ENCODE results near the gene SLC12A7. TPM values are rescaled to one million over a fixed set of nuclear protein-coding genes. Genes with fewer than 3 reads are reported as not detected.
"Not testable (repeated sequence)": the region's sequence is repeated elsewhere in the genome, so short reads cannot be mapped to it uniquely, and the experiment has no call there.

The SLC12A7 gene
- total RNA-seq, 2 experiments from 2014 or later: 12.6 to 13.6 TPM

- Mint-ChIP-seq H3K4me1 (ENCODE audit: low read depth) (peaks cover 57% of the 10 kb centered on the region), H3K27ac (no peak overlapping the region), H3K27me3 (ENCODE audit: low read depth) (no peaks in the 10 kb centered on the region), H3K9me3 (no peaks in the 10 kb centered on the region), H3K36me3 (ENCODE audit: low read depth) (no peaks in the 10 kb centered on the region), H3K4me3 (no peak overlapping the region)
- CTCF ChIA-PET: no interaction called here
- intact Hi-C loops (cut with micrococcal nuclease): loop anchor here (10.0 kb wide), 1 partner anchor 627 kb away; no protein-coding TSS in a partner anchor
- no peak for DNase-seq
Measured at GRCh38 chr5:1101961-1102713, 9.7 kb downstream of the SLC12A7 start.

DNA sequence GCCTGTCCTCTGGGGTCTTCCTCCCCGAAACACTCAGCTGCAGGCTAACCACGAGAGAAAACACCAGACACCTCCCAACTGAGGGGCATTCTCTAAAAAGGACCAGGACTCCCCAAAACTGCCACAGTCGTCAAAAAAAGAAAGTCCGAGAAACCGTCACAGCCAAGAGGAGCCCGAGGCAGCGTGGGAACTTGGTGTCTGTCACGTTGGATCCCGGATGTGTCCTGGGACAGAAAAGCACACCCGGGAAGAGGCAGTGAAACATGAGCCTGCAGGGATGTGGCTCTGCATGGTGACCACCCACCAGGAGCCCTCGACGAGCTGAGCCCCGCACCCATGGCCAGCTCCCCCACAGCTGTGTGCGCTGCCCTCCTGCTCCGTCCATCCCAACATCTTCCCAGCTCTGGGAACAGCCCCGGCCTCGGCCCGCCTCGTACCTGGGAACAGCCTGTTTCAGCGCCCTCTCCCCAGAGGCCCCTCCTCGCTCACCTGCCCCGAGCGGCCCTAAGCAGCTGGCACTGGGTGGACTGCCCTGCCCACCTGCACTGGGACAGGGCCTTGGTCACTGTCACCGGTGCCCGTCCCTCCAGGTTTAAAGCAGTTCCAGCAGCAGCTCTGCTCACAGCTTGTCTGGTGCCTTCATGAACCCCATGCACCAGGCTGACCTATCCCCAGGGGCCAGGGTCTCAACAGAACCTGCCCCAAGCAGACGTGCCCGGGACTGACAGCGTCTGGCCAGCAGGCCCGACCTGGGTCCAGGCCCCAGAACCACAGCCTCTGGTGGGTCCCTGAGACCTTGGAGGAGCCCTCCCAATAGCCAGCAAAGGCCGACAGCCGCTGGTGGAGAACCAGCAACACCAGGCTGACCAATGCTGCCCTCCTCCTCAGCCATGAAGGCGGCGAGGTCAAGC lies 10.9 kb downstream of the SLC12A7 start:
- H3K27ac Mint-ChIP-seq: no peak overlapping the region
- no peak for DNase-seq
- no peak overlapping the region for H3K4me3 Mint-ChIP-seq
- H3K27me3 Mint-ChIP-seq (ENCODE audit: low read depth): no peaks in the 10 kb centered on the region
- no peaks in the 10 kb centered on the region for H3K9me3 Mint-ChIP-seq
- peaks cover 48% of the 10 kb centered on the region for H3K4me1 Mint-ChIP-seq (ENCODE audit: low read depth)
- H3K36me3 Mint-ChIP-seq (ENCODE audit: low read depth): no peaks in the 10 kb centered on the region
- intact Hi-C loops (cut with micrococcal nuclease): loop anchor here (10.0 kb wide), 1 partner anchor 626 kb away; no protein-coding TSS in a partner anchor
- CTCF ChIA-PET: interaction anchor here (0.7 kb wide), 1 partner anchor 177 kb away, joined by 3 read pairs; no protein-coding TSS in a partner anchor

- Mint-ChIP-seq H3K4me1 (ENCODE audit: low read depth) (peaks cover 39% of the 10 kb centered on the region), H3K27me3 (ENCODE audit: low read depth) (no peaks in the 10 kb centered on the region), H3K4me3 (no peak overlapping the region), H3K27ac (no peak overlapping the region), H3K9me3 (no peaks in the 10 kb centered on the region), H3K36me3 (ENCODE audit: low read depth) (no peaks in the 10 kb centered on the region)
- intact Hi-C loops (cut with micrococcal nuclease): loop anchor here (10.0 kb wide), 1 partner anchor 625 kb away; no protein-coding TSS in a partner anchor
- DNase-seq: no peak
- CTCF ChIA-PET: no interaction called here
Measured at GRCh38 chr5:1099926-1100663, 11.8 kb downstream of the SLC12A7 start.

GRCh38 chr5:1098986-1099597 lies 12.8 kb downstream of the SLC12A7 start:
- H3K27me3 Mint-ChIP-seq (ENCODE audit: low read depth): no peaks in the 10 kb centered on the region
- H3K4me1 Mint-ChIP-seq (ENCODE audit: low read depth): peaks cover 29% of the 10 kb centered on the region
- no peak for DNase-seq
- intact Hi-C loops (cut with micrococcal nuclease): no loop called here
- no peak overlapping the region for H3K4me3 Mint-ChIP-seq
- no peak overlapping the region for H3K27ac Mint-ChIP-seq
- H3K9me3 Mint-ChIP-seq: no peaks in the 10 kb centered on the region
- CTCF ChIA-PET: no interaction called here
- no peaks in the 10 kb centered on the region for H3K36me3 Mint-ChIP-seq (ENCODE audit: low read depth)

DNA sequence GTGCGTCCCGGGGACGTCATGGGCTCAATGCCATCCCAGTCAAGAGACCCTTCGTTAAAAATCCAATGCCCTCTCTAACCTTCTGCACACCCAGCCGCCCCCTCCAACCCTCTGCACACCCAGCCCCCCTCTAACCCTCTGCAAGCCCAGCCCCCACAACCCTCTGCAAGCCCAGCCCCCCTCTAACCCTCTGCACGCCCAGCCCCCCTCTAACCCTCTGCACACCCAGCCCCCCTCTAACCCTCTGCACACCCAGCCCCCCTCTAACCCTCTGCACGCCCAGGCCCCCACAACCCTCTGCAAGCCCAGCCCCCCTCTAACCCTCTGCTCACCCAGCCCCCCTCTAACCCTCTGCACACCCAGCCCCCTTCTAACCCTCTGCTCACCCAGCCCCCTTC lies 13.9 kb downstream of the SLC12A7 start:
- H3K9me3 Mint-ChIP-seq; H3K27me3 Mint-ChIP-seq (ENCODE audit: low read depth); H3K27ac Mint-ChIP-seq; H3K36me3 Mint-ChIP-seq (ENCODE audit: low read depth); CTCF ChIA-PET; DNase-seq; H3K4me3 Mint-ChIP-seq; intact Hi-C loops (cut with micrococcal nuclease): not testable (repeated sequence)
- H3K4me1 Mint-ChIP-seq (ENCODE audit: low read depth): peaks cover 20% of the 10 kb centered on the region

GRCh38 chr5:1097381-1097987 lies 14.4 kb downstream of the SLC12A7 start:
- CTCF ChIA-PET: no interaction called here
- Mint-ChIP-seq H3K4me1 (ENCODE audit: low read depth) (peaks cover 20% of the 10 kb centered on the region), H3K9me3 (no peaks in the 10 kb centered on the region), H3K27me3 (ENCODE audit: low read depth) (no peaks in the 10 kb centered on the region), H3K36me3 (ENCODE audit: low read depth) (no peaks in the 10 kb centered on the region), H3K4me3 (no peak overlapping the region), H3K27ac (no peak overlapping the region)
- DNase-seq: no peak
- intact Hi-C loops (cut with micrococcal nuclease): no loop called here

DNA sequence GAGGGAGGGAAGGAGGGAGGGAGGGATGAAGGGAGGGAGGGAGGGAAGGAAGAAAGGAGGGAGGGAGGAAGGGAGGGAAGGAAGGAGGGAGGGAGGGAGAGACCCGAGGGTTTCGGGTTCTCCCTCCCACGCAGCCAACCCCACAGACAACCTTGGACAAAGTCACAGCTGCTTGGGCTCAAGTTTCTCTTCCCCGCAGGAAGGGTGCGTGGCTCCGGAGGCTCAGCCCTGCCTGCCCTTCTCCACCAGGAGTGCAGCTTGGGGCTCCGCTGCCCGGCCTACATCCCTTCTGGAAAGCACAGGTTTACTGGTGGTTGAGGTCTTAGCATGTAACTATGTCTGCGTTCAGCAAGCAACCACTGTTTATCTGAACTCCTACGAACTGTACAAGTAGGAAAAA lies 15.0 kb downstream of the SLC12A7 start:
- Mint-ChIP-seq H3K27me3 (ENCODE audit: low read depth) (no peaks in the 10 kb centered on the region), H3K36me3 (ENCODE audit: low read depth) (no peaks in the 10 kb centered on the region), H3K9me3 (no peaks in the 10 kb centered on the region), H3K27ac (no peak overlapping the region), H3K4me1 (ENCODE audit: low read depth) (peaks cover 18% of the 10 kb centered on the region), H3K4me3 (no peak overlapping the region)
- intact Hi-C loops (cut with micrococcal nuclease): no loop called here
- CTCF ChIA-PET: no interaction called here
- DNase-seq: no peak

DNA sequence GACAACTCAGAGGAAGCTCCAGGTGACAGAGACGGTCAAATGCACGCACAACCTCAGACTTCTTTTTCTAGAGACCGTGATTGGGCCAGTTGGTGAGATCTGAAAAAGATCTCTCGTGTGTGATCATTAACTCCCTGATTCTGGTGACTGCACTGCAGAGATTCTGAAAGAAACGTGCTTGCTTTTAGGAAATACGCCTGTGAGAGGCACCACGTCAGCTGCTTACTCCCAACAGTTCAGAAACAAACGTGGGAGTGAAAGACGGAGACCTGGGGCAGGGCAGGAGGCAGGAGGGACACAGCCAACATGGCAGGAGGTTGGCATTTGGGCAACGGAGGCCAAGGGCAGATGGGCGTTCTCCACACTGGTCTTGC lies 15.9 kb downstream of the SLC12A7 start:
- no peak for DNase-seq

GRCh38 chr5:1095302-1095989 lies 16.4 kb downstream of the SLC12A7 start:
- Mint-ChIP-seq H3K27ac (no peak overlapping the region), H3K4me1 (ENCODE audit: low read depth) (peaks cover 14% of the 10 kb centered on the region), H3K9me3 (no peaks in the 10 kb centered on the region), H3K4me3 (no peak overlapping the region), H3K36me3 (ENCODE audit: low read depth) (no peaks in the 10 kb centered on the region), H3K27me3 (ENCODE audit: low read depth) (no peaks in the 10 kb centered on the region)
- intact Hi-C loops (cut with micrococcal nuclease): no loop called here
- CTCF ChIA-PET: no interaction called here
- no peak for DNase-seq

More for the DNA sequence above, 15.9 kb downstream of the SLC12A7 start:
- intact Hi-C loops (cut with micrococcal nuclease): no loop called here
- Mint-ChIP-seq H3K27me3 (ENCODE audit: low read depth) (no peaks in the 10 kb centered on the region), H3K4me3 (no peak overlapping the region), H3K4me1 (ENCODE audit: low read depth) (peaks cover 15% of the 10 kb centered on the region), H3K36me3 (ENCODE audit: low read depth) (no peaks in the 10 kb centered on the region), H3K9me3 (no peaks in the 10 kb centered on the region), H3K27ac (peak overlapping the region; percentile 31)
- CTCF ChIA-PET: no interaction called here

DNA sequence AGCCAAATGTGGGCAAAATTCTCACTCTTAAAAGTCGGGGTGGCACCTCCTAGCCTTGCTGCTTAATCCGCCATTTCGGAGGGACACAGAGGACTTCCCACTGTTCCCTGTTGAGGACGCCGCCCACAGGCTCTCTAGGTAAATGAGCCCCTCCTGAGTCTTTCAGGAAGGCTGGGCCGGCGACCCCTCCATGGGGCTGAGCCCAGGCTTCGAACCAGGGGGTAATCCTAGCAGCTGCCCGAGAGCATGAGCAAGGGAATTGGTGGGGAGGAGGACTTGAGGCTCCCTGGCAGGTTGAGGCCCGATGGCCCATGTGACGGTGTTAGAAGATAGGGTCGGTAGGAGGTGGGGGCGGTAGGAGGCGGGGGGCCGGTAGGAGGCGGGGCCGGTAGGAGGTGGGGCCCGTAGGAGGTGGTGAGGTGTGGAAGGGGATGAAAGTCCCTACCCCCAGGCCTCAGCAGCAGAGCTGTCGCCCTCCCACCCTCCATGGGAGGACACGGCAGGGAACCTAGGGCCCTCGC lies 17.1 kb downstream of the SLC12A7 start:
- H3K27me3 Mint-ChIP-seq (ENCODE audit: low read depth): no peaks in the 10 kb centered on the region
- H3K36me3 Mint-ChIP-seq (ENCODE audit: low read depth): no peaks in the 10 kb centered on the region
- intact Hi-C loops (cut with micrococcal nuclease): no loop called here
- H3K27ac Mint-ChIP-seq: no peak overlapping the region
- H3K9me3 Mint-ChIP-seq: no peaks in the 10 kb centered on the region
- no peak for DNase-seq
- peaks cover 12% of the 10 kb centered on the region for H3K4me1 Mint-ChIP-seq (ENCODE audit: low read depth)
- no peak overlapping the region for H3K4me3 Mint-ChIP-seq
- CTCF ChIA-PET: no interaction called here

- DNase-seq: no peak
- intact Hi-C loops (cut with micrococcal nuclease): no loop called here
- Mint-ChIP-seq H3K4me1 (ENCODE audit: low read depth) (peaks cover 6% of the 10 kb centered on the region), H3K4me3 (no peak overlapping the region), H3K9me3 (no peaks in the 10 kb centered on the region), H3K27ac (no peak overlapping the region), H3K27me3 (ENCODE audit: low read depth) (no peaks in the 10 kb centered on the region), H3K36me3 (ENCODE audit: low read depth) (no peaks in the 10 kb centered on the region)
- CTCF ChIA-PET: no interaction called here
Measured at GRCh38 chr5:1093361-1093760, 18.5 kb downstream of the SLC12A7 start.
